Left lung (tissue), 10 donors: ENCODE results near the gene NUDCD3. TPM values are rescaled to one million over a fixed set of nuclear protein-coding genes. Genes with fewer than 3 reads are reported as not detected.

Source experiments
- ATAC-seq: fragments of 200-7000 bp; cut with Tn5 transposase; one replicate; pipeline ENCODE4 v1.9.1; 2020; ENCODE audit warnings: moderate library complexity
- DNase-seq, 4 donors: peaks; one replicate each; pipeline ENCODE4 v3.0.0-alpha.2; 2013 to 2020
- H3K27ac ChIP-seq, 2 donors: fragments of 200-600 bp; sonication (generic) in 1 of 2; one replicate each; pipeline versions ENCODE4 v1.5.0 to v1.8.0; 2020 to 2021
- H3K27me3 ChIP-seq, 2 donors: fragments of 200-600 bp; sonication (generic) in 1 of 2; one replicate each; pipeline versions ENCODE4 v1.5.0 to v1.8.0; 2020 to 2021
- H3K36me3 ChIP-seq, 2 donors: fragments of 200-600 bp; sonication (generic) in 1 of 2; one replicate each; pipeline versions ENCODE4 v1.5.0 to v1.8.0; 2020 to 2021
- H3K4me1 ChIP-seq, 2 donors: fragments of 200-600 bp; one replicate each; pipeline ENCODE4 v1.8.0; 2021
- H3K4me3 ChIP-seq, 2 donors: fragments of 200-600 bp; sonication (generic) in 1 of 2; one replicate each; pipeline versions ENCODE4 v1.5.0 to v1.8.0; 2020 to 2021; ENCODE audit warnings: mild to moderate bottlenecking in 1 of 2
- H3K9me3 ChIP-seq, 2 donors: fragments of 200-600 bp; sonication (generic) in 1 of 2; one replicate each; pipeline versions ENCODE4 v1.5.0 to v1.8.0; 2020 to 2021
- intact Hi-C, 2 donors: fragments of 100-400 bp; cut with DNase I; formaldehyde crosslinking; loops; one replicate each; pipeline versions ENCODE4 v1.11.2 to v1.14.2; 2022
- polyA plus RNA-seq, 6 donors: library from polyadenylated mRNA; unstranded; fragments of 120-200 nt; gene quantifications; one replicate each; pipeline ENCODE4 v1.2.1, GENCODE V29; 2013; ENCODE audit not compliant: insufficient read length in 6 of 6
- total RNA-seq, 2 donors: library from RNA; stranded (reverse); fragmentation: NEBNext Ultra II Directional; extraction: Animal tissue kit (Norgen Biotek cat#: 25700); gene quantifications; one replicate each; pipeline ENCODE4 v1.2.1, GENCODE V29; 2021
- TF ChIP-seq, protein P1 (sequence below), 2 donors: fragments of 200-600 bp; sonication (generic) in 1 of 2; IDR thresholded peaks; one replicate each; pipeline versions ENCODE4 v1.5.0 to v1.8.0; 2021; ENCODE audit warnings: antibody characterized with exemption in 2 of 2
- donor health status: DM: no; HTN: yes; CAD: no.
- donor health status: DM: no; HTN: no; CAD: no.

The NUDCD3 gene
- total and polyA plus RNA-seq, 8 donors, result 88.6 to 101 (median 90.7) TPM

- peaks cover 0 to 45% of the 10 kb centered on the region in 2 donors for H3K36me3 ChIP-seq
- ATAC-seq, result no peak
- DNase-seq, result no peak
- intact Hi-C loops, result no loop called here
- no peaks in the 10 kb centered on the region for H3K9me3 ChIP-seq
- TF ChIP-seq, protein P1, sequence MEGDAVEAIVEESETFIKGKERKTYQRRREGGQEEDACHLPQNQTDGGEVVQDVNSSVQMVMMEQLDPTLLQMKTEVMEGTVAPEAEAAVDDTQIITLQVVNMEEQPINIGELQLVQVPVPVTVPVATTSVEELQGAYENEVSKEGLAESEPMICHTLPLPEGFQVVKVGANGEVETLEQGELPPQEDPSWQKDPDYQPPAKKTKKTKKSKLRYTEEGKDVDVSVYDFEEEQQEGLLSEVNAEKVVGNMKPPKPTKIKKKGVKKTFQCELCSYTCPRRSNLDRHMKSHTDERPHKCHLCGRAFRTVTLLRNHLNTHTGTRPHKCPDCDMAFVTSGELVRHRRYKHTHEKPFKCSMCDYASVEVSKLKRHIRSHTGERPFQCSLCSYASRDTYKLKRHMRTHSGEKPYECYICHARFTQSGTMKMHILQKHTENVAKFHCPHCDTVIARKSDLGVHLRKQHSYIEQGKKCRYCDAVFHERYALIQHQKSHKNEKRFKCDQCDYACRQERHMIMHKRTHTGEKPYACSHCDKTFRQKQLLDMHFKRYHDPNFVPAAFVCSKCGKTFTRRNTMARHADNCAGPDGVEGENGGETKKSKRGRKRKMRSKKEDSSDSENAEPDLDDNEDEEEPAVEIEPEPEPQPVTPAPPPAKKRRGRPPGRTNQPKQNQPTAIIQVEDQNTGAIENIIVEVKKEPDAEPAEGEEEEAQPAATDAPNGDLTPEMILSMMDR (IDR thresholded peaks at IDR 0.05), result no peak
- H3K4me3 ChIP-seq, result no peak overlapping the region
- H3K27ac ChIP-seq, result no peak overlapping the region
- H3K27me3 ChIP-seq, result peaks cover 0 to 8% of the 10 kb centered on the region in 2 donors
- H3K4me1 ChIP-seq, result peaks cover 0 to 4% of the 10 kb centered on the region in 2 donors
Observed at GRCh38 chr7:44380189-44380830, 110.1 kb downstream of the NUDCD3 start.

- Histone ChIP-seq H3K27ac (no peak overlapping the region), H3K9me3 (no peaks in the 10 kb centered on the region), H3K36me3 (peaks cover 0 to 38% of the 10 kb centered on the region in 2 donors), H3K4me1 (peaks cover 0 to 4% of the 10 kb centered on the region in 2 donors), H3K27me3 (peaks cover 0 to 8% of the 10 kb centered on the region in 2 donors), H3K4me3 (no peak overlapping the region)
- ATAC-seq (no peak), DNase-seq (peak in 1 of 4 donors; percentile 29)
- TF ChIP-seq, protein P1 (IDR thresholded peaks at IDR 0.05), result no peak
- intact Hi-C loops, result no loop called here
Observed at GRCh38 chr7:44379366-44380188, 110.9 kb downstream of the NUDCD3 start.

GRCh38 chr7:44378744-44379143 lies 111.7 kb downstream of the NUDCD3 start:
- Histone ChIP-seq H3K4me3 (no peak overlapping the region), H3K9me3 (no peaks in the 10 kb centered on the region), H3K36me3 (peaks cover 0 to 30% of the 10 kb centered on the region in 2 donors), H3K27me3 (peaks cover 0 to 8% of the 10 kb centered on the region in 2 donors), H3K4me1 (peaks cover 0 to 4% of the 10 kb centered on the region in 2 donors), H3K27ac (no peak overlapping the region)
- TF ChIP-seq, protein P1 (IDR thresholded peaks at IDR 0.05), result no peak
- no peak for DNase-seq
- ATAC-seq, result no peak
- intact Hi-C loops, result no loop called here

- TF ChIP-seq, protein P1 (IDR thresholded peaks at IDR 0.05), result no peak
- Histone ChIP-seq H3K36me3 (peaks cover 0 to 21% of the 10 kb centered on the region in 2 donors), H3K4me3 (no peak overlapping the region), H3K27me3 (peaks cover 0 to 15% of the 10 kb centered on the region in 2 donors), H3K4me1 (peaks cover 0 to 4% of the 10 kb centered on the region in 2 donors), H3K9me3 (no peaks in the 10 kb centered on the region), H3K27ac (no peak overlapping the region)
- ATAC-seq (no peak), DNase-seq (no peak)
- intact Hi-C loops, result no loop called here
Observed at GRCh38 chr7:44377681-44378421, 112.6 kb downstream of the NUDCD3 start.

- Histone ChIP-seq H3K9me3 (no peaks in the 10 kb centered on the region), H3K4me1 (peaks cover 0 to 4% of the 10 kb centered on the region in 2 donors), H3K27me3 (peaks cover 0 to 15% of the 10 kb centered on the region in 2 donors), H3K27ac (no peak overlapping the region), H3K36me3 (peaks cover 0 to 13% of the 10 kb centered on the region in 2 donors), H3K4me3 (no peak overlapping the region)
- no peak for ATAC-seq
- intact Hi-C loops, result no loop called here
- TF ChIP-seq, protein P1 (IDR thresholded peaks at IDR 0.05), result no peak
- DNase-seq, result no peak
Observed at GRCh38 chr7:44377134-44377463, 113.4 kb downstream of the NUDCD3 start.
